ENCODE results near the gene CRCP.
"Not testable (repeated sequence)": the region's sequence is repeated elsewhere in the genome, so short reads cannot be mapped to it uniquely, and the experiment has no call there.

The CRCP gene

GRCh38 chr7:66110856-66111255 lies 3.8 kb upstream of the CRCP start:
- in situ Hi-C loops (cut with MboI; ENCODE audit: low sequenced_read_pairs, unreplicated experiment), result no loop called here
- no peak for DNase-seq (ENCODE audit: low spot score)
- TF ChIP-seq, protein P1, sequence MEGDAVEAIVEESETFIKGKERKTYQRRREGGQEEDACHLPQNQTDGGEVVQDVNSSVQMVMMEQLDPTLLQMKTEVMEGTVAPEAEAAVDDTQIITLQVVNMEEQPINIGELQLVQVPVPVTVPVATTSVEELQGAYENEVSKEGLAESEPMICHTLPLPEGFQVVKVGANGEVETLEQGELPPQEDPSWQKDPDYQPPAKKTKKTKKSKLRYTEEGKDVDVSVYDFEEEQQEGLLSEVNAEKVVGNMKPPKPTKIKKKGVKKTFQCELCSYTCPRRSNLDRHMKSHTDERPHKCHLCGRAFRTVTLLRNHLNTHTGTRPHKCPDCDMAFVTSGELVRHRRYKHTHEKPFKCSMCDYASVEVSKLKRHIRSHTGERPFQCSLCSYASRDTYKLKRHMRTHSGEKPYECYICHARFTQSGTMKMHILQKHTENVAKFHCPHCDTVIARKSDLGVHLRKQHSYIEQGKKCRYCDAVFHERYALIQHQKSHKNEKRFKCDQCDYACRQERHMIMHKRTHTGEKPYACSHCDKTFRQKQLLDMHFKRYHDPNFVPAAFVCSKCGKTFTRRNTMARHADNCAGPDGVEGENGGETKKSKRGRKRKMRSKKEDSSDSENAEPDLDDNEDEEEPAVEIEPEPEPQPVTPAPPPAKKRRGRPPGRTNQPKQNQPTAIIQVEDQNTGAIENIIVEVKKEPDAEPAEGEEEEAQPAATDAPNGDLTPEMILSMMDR (IDR thresholded peaks at IDR 0.05; ENCODE audit: borderline replicate concordance, control extremely low read depth, extremely low read depth, insufficient read depth, missing control alignments), result no peak

DNA sequence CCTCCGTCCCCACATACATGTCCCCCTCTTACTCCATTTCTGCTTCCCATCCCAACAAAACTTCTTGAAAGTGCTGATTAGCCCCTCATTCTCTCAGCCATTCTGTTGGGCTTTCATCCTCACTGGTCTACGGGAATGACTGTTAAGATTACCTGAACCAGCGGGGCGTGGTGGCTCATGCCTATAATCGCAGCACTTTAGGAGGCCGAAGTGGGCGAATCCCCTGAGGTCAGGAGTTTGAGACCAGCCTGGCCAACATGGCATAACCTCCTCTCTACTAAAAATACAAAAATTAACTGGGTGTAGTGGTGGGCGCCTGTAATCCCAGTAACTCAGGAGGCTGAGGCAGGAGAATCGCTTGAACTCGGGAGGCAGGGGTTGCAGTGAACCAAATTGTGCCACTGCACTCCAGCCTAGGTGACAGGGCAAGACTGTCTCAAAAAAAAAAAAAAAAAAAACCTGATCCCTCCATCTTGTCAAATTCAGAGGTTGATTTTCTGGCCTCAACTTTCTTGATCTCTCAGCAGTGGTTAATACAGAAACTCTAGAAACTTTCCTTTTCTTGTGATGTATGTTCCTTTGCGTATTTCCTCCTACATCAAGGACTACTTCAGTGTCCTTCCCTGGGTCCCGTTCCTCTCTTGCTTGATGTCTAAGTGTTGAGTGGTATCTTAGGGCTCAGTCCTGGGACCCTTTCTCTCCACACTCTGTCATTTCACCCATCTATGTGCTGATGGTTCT lies 2.2 kb downstream of the CRCP start:
- DNase-seq (ENCODE audit: low spot score); in situ Hi-C loops (cut with MboI; ENCODE audit: low sequenced_read_pairs, unreplicated experiment): not testable (repeated sequence)

DNA sequence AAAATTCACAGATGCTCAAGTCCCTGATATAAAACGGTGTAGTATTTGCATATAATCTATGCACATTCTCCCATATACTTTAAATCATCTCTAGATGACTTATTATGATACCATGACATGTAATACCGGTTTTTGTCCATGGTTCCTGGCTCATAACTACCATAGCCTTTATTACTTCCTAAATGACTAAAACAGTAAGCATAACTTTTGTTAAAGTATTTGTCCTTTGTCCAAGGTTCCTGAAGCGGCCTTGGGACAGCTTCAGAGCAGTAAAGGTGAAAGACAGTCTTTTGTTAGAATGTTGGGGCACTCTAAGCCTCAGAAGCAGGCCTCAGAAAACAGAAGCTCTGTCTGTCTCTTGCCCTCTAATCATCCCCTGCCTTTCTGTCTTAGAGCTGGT lies 4.0 kb downstream of the CRCP start:
- DNase-seq (ENCODE audit: low spot score), result no peak
- in situ Hi-C loops (cut with MboI; ENCODE audit: low sequenced_read_pairs, unreplicated experiment), result no loop called here
- TF ChIP-seq, protein P1 (IDR thresholded peaks at IDR 0.05; ENCODE audit: borderline replicate concordance, control extremely low read depth, extremely low read depth, insufficient read depth, missing control alignments), result no peak

- DNase-seq (ENCODE audit: low spot score), result no peak
- in situ Hi-C loops (cut with MboI; ENCODE audit: low sequenced_read_pairs, unreplicated experiment), result no loop called here
- TF ChIP-seq, protein P1 (IDR thresholded peaks at IDR 0.05; ENCODE audit: borderline replicate concordance, control extremely low read depth, extremely low read depth, insufficient read depth, missing control alignments), result no peak
Observed at GRCh38 chr7:66119245-66119850, 4.7 kb downstream of the CRCP start.

GRCh38 chr7:66123175-66123528 lies 8.5 kb downstream of the CRCP start:
- in situ Hi-C loops (cut with MboI; ENCODE audit: low sequenced_read_pairs, unreplicated experiment), result no loop called here
- no peak for DNase-seq (ENCODE audit: low spot score)
- TF ChIP-seq, protein P1 (IDR thresholded peaks at IDR 0.05; ENCODE audit: borderline replicate concordance, control extremely low read depth, extremely low read depth, insufficient read depth, missing control alignments), result no peak

DNA sequence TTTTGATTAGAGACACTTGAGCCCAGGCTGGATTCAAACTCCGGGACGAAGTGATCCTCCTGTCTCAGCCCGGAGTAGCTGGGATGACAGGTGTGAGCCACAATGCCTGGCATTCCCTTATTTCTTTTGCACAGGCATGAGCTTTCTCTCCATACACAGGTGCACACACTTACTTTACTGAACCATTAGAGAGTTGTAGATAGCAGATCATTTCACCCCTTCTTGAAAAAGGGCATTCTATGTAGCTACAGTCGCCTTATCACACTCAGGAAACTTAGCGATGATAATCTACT lies 9.9 kb downstream of the CRCP start:
- in situ Hi-C loops (cut with MboI; ENCODE audit: low sequenced_read_pairs, unreplicated experiment); DNase-seq (ENCODE audit: low spot score): not testable (repeated sequence)

GRCh38 chr7:66125052-66125694 lies 10.5 kb downstream of the CRCP start:
- no peak for DNase-seq (ENCODE audit: low spot score)
- TF ChIP-seq, protein P1 (IDR thresholded peaks at IDR 0.05; ENCODE audit: borderline replicate concordance, control extremely low read depth, extremely low read depth, insufficient read depth, missing control alignments), result no peak
- in situ Hi-C loops (cut with MboI; ENCODE audit: low sequenced_read_pairs, unreplicated experiment), result no loop called here

GRCh38 chr7:66125781-66126352 lies 11.2 kb downstream of the CRCP start:
- DNase-seq (ENCODE audit: low spot score); in situ Hi-C loops (cut with MboI; ENCODE audit: low sequenced_read_pairs, unreplicated experiment): not testable (repeated sequence)

DNA sequence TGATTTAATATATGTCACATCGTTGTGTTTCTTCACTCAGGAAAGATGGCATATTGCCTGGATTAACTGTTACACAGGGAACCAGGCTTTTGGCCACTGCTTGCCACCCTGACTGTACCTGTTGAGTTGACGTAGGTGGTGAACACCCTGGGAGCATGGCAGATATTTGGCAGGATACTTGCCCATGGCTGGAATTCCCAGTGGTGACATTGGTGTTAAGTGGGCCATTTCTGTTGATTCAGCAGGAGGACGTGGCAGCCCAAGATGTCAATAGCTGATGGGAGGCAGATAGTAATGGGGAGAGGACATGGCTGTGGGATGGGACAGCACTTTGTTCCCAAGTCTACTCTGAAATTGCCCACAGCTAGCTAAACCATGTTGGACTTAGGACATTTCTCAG lies 12.5 kb downstream of the CRCP start:
- in situ Hi-C loops (cut with MboI; ENCODE audit: low sequenced_read_pairs, unreplicated experiment); DNase-seq (ENCODE audit: low spot score): not testable (repeated sequence)

All from GM13976 (cell line).